Activated T-cell treated with anti-CD3 and anti-CD28 coated beads, Interleukin-2, amount 50 U/mL, for 48 hours (primary cell): ENCODE data around the gene NEDD4.
"Not testable (repeated sequence)": the region's sequence is repeated elsewhere in the genome, so short reads cannot be mapped to it uniquely, and the experiment has no call there.

Source experiments
- DNase-seq, 2 experiments: peaks; one replicate each; pipeline ENCODE4 v3.0.0-alpha.2; 2020

NEDD4 gene

DNA sequence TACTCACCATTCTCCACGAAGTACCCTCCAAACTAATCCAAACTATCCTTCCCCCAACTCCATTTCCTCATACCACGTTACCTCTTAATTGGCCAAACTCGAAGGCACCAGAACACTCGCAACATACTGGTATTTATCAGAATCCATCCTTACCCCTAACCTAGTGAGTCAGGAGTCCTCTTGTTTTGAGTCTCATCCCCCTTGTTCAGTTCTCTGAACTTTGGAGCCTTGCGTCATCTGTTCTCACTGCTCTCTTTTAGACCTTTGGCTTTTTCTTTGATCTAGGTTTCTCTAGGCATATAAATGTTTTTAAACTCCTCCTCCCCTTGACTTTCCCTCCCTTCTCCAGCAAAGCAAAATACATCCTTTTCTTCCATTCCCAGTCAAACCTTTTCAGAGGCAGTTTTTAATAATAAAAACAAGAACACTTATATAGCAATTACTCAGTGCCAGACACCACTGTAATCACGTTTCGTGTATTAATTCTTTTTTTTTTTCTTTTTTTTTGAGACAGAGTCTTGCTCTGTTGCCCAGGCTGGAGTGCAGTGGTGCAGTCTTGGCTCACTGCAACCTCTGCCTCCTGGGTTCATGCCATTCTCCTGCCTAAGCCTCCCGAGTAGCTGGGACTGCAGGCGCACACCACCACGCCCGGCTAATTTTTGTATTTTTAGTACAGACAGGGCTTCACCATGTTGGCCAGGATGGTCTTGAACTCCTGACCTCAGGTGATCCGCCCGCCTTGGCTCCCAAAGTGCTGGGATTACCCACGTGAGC lies 40.7 kb downstream of the NEDD4 start:
- DNase-seq = not testable (repeated sequence)

DNA sequence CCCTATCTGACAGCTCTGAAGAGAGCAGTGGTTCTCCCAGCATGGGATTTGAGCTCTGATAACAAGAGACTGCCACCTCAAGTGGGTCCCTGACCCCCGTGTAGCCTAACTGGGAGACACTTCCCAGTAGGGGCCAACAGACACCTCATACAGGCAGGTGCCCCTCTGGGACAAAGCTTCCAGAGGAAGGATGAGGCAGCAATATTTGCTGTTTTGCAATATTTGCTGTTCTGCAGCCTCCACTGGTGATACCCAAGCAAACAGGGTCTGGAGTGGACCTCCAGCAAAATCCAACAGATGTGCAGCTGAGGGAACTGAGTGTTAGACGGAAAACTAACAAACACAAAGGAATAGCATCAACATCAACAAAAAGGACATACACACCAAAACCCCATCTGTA lies 48.8 kb downstream of the NEDD4 start:
- DNase-seq = not testable (repeated sequence)

DNA sequence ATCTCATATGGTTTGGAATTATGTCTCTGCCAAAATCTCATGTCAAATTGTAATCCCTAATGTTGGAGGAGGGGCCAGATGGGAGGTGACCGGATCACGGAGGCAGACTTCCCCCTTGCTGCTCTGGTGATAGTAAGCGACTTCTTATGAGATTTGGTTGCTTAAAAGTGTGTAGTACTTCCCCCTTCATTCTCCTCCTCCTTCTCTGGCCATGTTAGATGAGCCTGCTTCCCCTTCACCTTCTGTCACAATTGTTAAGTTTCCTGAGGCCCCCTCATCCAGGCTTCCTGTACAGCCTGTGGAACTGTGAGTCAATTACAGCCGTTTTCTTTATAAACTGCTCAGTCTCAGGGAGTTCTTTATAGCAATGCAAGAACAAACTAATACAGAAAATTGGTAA lies 51.1 kb downstream of the NEDD4 start:
- DNase-seq = no peak

DNA sequence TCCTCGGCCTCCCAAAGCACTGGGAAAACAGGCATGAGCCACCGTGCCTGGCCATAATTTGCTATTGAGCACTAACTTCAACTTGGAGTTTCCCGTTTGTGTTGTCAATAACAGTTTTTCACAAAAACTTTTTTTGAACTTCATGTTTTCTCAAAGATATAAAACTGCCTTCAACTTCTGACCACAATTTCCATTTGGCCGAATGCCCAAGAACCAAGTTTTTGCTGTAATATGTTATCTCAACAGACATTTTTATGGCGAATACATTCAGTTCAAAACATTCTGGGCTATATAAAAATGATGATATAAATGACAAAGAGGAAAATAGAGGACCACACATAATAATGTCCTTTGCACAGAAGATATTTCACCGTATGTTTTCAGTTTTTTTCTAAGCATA lies 56.4 kb downstream of the NEDD4 start:
- no peak for DNase-seq

DNA sequence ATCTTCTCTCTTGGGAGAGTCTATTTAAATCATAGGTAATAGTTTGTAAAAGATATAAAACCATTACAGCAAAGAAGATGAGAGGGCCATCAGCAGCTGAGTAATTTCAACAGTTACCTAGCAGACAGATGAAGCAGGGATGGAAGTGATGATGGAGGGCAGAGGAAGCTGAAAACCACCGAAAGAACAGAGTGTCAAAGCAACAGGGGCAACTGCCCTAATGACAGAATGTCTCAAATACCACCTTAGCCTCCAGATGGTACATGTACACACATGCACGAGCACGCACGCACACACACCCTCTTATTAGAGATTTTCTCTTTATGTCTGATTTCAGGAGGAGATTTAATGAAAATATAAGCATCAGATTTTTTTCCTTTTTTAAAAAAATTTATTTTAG lies 64.5 kb downstream of the NEDD4 start:
- DNase-seq = no peak

DNA sequence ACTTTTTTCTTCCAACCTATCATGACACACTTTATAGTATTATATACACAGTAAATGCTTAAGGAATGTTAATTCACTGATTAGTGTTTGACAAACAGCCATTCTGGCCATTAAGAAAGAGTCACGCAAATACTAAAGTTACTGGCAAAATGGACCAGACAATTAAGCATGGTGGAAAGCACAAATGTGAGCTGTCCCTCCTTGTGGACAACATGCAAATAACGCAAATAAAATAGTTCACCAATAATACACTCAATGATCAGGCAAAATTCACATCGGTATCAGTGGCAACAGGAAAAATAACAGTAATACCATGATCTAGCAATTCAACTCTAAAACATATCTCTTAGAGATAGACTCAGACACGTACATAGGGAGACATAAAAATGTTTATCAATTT lies 71.7 kb downstream of the NEDD4 start:
- no peak for DNase-seq

DNA sequence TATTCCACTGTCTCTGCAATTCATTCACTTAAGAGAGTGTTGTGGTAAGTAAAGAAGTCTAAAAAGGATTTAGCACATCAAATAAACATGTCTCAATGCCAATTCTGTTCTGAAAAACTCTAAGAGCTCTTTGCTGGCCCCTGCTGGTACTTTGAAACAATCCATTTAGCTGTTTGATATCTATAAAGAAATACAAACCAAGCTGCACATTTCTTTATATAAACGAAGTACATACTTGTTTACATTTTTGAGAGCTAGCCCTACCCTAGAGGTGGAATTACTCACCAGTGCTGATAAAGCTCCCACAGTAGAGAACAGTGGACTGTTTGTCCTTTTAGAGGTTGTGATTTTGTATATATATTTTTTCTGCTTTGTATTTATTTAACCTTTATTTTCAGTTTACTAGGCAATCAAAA lies 75.5 kb downstream of the NEDD4 start:
- DNase-seq = no peak

DNA sequence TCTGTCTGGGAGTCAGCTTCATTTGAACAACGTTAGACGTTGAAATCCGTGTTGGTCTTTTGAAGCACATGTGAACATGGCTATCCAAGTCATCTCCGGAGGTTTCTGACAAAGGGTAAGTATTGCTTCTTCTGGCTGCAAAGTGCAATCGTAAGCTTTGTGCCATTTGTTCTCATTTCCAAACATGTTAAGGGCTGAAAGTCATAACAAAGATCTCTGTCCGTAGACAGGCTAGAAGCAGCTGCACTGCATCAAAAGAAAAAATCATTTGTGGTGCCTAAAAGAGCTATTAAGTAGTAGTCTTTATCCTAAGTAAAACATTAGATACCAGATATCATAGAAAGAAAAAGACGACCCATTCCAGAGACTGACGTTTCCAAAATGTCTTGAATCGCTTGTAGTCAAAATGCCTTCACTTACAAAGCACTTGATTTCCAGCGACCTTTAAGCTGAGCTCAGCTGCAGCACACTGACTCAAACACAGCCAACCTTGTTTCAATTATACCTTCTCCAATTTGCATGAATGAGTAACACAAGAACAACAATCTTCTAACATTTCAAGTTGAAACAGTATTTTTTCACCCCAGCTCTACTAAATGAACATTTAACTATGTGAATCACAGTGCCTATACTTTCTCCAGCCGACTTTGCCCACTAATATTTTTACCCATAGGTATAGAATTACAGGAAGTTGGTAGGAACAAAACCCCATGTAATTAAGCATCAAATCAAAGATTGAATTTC lies 76.6 kb downstream of the NEDD4 start:
- DNase-seq = no peak

DNA sequence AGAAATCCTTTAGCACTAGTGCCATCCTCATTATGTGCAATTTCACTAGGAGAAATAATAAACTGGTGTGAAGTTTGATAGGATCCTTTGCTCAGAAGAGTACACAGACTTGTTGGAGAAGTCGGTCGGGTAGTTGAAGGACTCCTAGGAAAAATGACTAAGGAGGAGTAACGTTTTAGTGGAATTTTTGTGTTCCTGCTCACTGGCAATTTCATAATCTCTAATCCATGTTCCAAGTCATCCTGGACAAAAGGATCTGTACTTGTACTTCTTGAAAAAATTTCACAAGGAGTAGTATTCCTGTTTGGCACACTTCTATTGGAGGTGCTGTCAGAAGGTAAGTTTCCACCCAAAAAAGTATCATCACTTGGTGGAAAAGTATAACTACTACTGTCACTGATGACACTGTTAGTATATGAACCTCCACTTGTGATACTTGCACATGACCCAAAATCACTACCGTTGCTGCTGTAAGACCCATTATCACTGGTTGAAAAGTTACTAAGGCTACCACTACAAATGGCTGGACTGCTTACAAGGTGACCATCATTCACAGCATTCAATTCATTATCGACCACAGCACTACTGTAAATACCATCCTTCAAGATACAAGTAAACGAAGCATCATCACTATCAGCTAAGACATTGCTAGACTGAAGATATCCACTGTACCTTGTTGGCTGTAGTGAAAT lies 77.4 kb downstream of the NEDD4 start:
- no peak for DNase-seq

DNA sequence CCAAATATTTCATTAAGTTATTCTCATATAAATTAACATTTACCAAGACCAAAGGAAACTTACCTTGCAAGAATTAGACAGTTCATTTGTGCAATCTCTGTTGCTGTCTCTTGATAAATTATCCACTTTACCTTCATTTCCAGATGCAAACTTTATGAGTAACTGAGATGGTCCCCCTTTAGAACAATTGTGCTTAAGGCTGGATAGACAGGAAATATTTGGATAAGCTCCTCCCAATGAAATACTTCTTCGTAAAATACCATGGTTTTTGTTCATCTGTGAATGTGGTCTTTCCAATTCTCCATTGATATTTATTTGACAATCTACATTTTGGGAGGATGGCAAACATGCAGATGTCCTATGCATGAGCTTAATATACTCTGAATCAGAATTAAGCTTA lies 78.2 kb downstream of the NEDD4 start:
- no peak for DNase-seq

DNA sequence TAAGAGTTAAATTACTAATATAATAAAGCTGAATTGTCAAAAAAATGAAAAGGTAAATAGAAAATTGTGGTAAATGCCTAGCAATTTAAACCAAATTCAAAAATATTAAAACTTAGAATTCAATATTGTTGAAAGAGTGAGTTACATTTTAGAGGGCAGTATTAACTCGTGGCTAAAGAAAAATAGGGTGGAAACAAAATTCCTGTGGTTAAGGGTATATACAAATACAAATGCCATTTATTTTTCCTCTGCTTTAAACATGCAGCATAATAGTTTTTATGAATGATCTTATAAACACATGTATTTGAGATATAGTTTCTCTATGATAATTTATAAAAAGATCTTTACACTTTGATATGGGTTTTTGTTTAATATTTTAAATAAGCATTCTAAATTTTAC lies 79.0 kb downstream of the NEDD4 start:
- DNase-seq = no peak

DNA sequence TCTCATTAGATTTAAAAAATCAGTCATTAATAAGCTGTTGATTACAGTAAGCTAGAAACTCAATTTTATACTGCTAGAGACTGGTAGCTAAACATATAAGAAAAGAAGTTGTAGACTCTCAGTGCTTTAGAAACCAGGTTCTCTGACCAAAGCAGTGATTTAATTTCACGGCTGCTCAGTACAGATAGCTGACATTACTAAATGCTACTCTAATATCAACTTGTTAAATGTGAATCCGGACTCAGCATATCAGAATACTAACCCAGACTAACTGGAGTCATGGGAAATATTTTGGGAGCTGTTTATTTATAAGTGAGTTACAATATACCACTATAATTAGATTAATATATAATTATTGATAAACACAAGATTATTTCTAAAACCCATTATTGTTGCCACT lies 80.4 kb downstream of the NEDD4 start:
- DNase-seq = no peak

DNA sequence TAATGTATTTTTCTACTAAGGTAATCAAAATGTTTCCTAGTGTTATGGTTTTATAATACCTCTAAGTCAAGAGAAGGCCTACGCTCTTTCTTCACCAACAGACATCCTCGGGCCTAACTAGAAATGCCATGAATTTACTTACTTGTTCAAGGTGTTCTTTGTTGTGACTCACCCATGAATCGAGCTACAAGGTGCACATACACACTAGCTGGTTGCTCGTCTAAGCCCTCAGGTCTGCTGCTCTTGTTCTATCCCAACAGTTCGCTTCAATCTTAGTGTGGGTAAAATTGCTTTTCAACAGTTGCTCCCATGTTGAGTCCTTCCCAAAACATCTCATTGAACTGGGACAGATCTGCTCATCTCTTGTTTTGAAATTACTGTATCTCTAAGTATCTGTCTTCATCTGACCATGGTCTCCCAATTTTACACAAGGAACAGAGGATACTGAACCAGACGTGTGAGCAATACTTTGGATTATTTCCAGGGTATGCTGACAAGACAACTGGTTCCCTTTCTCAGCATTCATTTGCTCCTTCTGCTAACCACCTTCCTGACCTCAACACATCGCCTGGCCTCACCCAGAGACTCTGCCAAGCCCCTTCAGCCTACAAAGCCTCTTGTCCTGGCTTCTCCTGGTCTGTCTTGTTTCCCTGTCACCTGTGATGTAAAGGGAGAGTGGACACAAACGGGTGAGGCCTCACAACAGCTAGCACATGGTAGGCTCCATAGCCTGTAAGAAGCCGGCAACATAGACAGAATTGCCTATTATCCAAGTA lies 84.2 kb downstream of the NEDD4 start:
- no peak for DNase-seq

DNA sequence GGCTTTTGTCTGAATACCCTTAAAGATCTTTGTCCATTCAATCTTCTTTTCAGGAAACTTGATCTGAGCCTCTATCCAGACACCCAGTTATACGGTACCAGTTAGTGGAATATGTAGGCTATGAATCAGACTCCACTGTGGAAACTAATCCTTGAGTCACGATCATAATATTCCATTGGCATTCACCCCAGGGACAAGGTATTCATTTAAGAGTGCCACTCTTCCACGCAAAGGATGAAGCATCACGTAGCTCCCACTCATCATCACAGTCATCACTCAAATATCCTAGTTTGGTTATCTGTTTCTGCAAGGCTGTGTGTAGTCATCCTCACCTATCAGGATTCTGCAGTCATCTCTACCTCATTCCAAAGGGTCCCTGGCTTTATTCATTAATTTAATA lies 85.6 kb downstream of the NEDD4 start:
- no peak for DNase-seq

DNA sequence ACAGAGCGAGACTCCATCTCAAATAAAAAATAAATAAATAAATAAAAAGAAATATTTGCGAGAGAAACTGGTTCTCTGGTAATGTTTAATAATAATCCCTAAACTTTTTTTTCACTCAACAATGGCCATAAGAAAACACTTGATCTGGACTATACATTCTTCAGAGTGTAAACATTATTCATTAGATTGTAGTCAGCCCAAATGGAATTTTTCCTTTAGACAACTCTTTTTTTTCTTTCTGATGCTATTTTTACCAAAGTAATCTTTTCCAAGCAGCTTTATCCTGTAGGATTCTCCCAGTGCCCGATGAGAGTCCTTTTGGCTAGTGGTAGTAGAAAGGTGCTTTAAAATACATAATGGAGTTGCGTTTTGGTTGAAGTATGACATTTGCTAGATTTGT lies 90.4 kb downstream of the NEDD4 start:
- no peak for DNase-seq

DNA sequence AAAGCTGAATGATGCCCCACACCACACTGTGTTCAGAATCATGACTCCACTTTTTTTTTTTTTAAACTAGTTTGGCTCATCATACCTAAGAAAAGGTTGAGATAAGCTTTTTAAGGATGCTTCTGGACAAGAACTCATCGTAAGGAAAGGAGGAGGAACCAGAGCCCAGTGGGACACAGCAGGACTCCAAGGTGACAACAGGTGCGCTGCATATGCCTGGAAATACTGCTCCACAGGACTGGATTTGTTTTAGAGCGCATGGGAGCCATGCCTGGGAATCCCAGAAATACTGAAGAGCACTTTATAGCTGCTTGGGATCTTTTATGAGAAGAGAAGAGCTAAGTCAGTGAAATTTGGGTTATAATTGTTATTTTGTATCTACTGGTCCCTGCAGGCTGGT lies 93.4 kb downstream of the NEDD4 start:
- no peak for DNase-seq

DNA sequence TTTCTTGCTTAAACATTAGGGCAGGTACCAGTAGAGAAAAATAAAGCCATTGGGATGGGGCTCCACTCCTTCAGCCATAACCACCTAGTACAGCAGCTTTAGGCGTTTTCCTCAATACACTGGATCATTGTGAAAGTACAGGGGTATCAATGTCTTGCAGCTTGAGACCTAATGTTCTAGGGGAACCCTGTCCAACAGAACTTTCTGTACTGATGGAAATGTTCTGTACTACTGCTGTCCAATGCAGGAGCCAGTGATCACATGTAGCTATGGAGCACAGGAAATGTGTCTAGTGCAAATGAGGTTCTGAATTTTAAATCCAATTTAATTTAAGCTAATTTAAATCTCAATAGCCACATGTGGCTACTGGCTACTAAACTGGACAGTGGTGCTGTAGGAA lies 93.9 kb downstream of the NEDD4 start:
- DNase-seq = no peak

DNA sequence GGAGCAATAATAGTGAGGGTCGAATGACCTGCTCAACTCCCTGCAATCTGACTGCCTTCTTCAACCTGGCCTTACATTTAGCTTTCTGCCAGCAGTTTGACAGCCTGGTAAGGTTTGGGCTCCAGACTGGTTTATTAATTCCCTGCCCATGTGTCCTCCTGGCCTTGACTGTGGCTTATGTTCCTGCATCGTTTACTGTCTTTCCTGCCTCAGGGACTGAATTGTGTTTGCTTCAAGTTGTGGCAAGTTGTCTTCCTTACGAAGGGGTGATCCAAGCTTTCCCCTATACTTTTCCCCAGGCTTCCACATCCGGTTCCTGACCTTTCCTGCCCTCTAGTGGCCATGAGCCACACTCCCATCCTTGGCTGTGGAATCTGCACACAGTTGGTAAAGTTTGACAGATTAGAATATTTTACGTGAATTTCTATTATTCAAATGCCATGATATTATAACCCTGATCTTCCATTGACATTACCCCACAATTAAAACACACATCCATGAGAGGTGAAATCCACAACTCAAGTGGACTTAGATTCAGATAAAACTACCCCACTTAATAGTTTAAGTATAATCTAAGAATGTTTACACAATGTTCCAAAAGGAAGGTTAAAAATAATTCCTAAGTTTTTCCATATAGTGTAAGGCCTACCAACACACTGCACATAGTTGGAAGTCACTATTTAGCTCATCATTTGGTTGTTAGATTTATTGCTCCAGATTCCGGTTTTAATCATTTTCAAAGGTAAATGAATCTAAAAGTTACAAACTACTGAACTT lies 95.7 kb downstream of the NEDD4 start:
- peak; percentile 19 to 29 for DNase-seq

DNA sequence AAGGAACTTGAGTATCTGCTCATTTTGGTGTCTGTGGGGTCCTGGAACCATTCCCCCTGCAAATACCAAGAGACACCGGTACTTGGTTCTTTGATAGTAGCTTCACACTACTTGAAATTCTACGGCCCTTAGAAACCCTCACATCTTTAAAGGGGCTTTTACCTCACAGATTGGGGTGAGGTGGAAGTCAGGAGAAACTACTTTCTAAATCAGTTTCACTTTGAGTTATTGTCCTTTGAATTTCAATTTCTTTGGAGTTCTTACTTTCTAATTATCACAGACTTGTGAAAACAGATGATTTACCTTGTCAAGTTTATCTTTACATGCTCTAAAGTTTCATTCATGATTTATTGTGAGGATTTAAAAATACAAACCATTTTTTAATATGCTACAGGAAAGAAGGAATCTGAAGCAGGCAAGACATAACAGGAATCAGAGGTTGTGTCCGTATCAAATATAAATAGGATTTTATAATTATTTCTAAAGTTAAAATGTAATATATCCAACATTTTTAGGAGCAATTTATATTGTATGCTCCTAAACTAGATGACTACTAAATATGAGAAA lies 98.9 kb downstream of the NEDD4 start:
- no peak for DNase-seq

DNA sequence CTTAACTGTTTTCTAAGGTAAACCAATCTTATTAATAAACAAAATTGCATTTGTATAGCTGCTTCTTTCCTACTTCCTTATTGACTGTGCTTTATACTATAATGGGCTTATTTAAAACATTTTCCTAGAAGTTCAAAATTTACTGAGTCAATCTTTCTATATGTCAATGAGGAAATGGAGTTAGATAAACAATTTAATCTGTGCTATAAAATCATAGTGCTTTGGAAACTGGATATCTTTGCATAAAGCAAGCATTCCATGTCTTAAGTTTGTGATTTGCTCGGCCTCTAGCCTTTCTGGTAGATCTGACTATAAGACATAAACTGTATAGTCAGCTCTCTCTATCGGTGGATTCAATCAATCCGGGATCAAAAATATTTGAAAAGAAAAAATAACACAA lies 99.6 kb downstream of the NEDD4 start:
- no peak for DNase-seq

DNA sequence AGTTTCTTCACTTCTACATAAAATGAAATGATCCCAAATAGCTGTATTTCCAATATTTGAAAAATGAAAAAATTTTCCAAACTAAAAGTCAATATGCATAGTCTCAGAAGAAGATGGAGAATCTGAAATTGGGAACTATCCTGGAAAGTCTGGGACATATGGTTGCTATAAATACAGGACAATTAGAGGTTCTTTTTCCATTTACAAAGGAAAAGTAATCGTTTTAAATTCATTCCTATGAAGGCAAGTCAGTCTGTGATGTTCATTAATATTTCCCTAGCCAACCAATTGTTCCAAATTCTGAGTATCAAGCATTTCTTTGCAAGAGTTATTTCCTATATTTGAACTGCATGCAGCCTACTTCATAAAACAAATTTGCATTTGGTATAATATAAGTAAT lies 102.2 kb downstream of the NEDD4 start:
- DNase-seq = no peak

DNA sequence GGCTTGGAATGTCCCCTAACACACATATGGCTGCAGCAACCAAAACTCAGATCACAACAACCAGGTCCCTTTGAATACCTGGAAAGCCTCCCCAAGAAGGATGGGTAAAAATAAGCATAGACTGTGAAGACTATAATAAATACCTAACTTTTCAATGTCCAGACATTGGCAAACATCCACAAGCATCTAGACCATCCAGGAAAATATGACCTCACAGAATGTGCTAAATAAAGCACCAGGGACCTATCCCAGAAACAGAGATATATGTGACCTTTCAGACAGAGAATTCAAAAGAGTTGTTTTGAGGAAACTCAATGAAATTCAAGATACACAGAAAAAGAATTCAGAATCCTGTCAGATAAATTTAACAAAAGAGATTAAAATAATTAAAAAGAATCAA lies 109.2 kb downstream of the NEDD4 start:
- no peak for DNase-seq
